ENCODE measurements around the gene KIF16B. TPM values are rescaled to one million over a fixed set of nuclear protein-coding genes. Genes with fewer than 3 reads are reported as not detected.
A peak's percentile ranks its signal among the peaks of the same experiment; 100 is the strongest.

Gene KIF16B
- total RNA-seq, 6 experiments from 2014 or later = 8.4 to 15.9 (median 11.7) TPM

GRCh38 chr20:16537025-16537665, 36.1 kb downstream of the KIF16B start:
- 68% methylated on average over 4 of the region's 4 CpGs for WGBS (ENCODE audit: insufficient coverage, low coverage, low lambda C conversion rate, missing lambda C conversion rate)
- DNase-seq = no peak
- ATAC-seq = no peak
- Histone ChIP-seq H3K27me3 (no peaks in the 10 kb centered on the region), H3K9me3 (no peaks in the 10 kb centered on the region), H3K27ac (no peak overlapping the region), H3K36me3 (no peaks in the 10 kb centered on the region), H3K4me3 (no peak overlapping the region), H3K4me1 (peaks cover 0 to 15% (median 8%) of the 10 kb centered on the region in 4 donors)
- TF ChIP-seq, protein P1, sequence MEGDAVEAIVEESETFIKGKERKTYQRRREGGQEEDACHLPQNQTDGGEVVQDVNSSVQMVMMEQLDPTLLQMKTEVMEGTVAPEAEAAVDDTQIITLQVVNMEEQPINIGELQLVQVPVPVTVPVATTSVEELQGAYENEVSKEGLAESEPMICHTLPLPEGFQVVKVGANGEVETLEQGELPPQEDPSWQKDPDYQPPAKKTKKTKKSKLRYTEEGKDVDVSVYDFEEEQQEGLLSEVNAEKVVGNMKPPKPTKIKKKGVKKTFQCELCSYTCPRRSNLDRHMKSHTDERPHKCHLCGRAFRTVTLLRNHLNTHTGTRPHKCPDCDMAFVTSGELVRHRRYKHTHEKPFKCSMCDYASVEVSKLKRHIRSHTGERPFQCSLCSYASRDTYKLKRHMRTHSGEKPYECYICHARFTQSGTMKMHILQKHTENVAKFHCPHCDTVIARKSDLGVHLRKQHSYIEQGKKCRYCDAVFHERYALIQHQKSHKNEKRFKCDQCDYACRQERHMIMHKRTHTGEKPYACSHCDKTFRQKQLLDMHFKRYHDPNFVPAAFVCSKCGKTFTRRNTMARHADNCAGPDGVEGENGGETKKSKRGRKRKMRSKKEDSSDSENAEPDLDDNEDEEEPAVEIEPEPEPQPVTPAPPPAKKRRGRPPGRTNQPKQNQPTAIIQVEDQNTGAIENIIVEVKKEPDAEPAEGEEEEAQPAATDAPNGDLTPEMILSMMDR (IDR thresholded peaks at IDR 0.05) = no peak
- intact Hi-C loops (cut with DNase I) = no loop called here

GRCh38 chr20:16535277-16535676, 38.0 kb downstream of the KIF16B start:
- Histone ChIP-seq H3K27ac (no peak overlapping the region), H3K36me3 (no peaks in the 10 kb centered on the region), H3K4me3 (no peak overlapping the region), H3K9me3 (no peaks in the 10 kb centered on the region), H3K4me1 (peaks cover 0 to under 1% (median 0%) of the 10 kb centered on the region in 4 donors), H3K27me3 (no peaks in the 10 kb centered on the region)
- DNase-seq (no peak), ATAC-seq (no peak)
- TF ChIP-seq POLR2A (IDR thresholded peaks at IDR 0.05) = no peak
- TF ChIP-seq, protein P1 (IDR thresholded peaks at IDR 0.05) = no peak
- intact Hi-C loops (cut with DNase I) = no loop called here
- 74% methylated on average over 2 of the region's 2 CpGs for WGBS (ENCODE audit: insufficient coverage, low coverage, low lambda C conversion rate, missing lambda C conversion rate)

- H3K9me3 ChIP-seq = no peaks in the 10 kb centered on the region
- 88% methylated on average over 1 of the region's 1 CpG for WGBS (ENCODE audit: insufficient coverage, low coverage, low lambda C conversion rate, missing lambda C conversion rate)
- intact Hi-C loops (cut with DNase I) = no loop called here
- no peaks in the 10 kb centered on the region for H3K36me3 ChIP-seq
- ATAC-seq = peak in 2 of 4 donors; percentile 55 to 60
- H3K27ac ChIP-seq = no peak overlapping the region
- H3K4me3 ChIP-seq = no peak overlapping the region
- DNase-seq = no peak
- H3K27me3 ChIP-seq = no peaks in the 10 kb centered on the region
- TF ChIP-seq, protein P1 (IDR thresholded peaks at IDR 0.05) = no peak
- TF ChIP-seq POLR2A (IDR thresholded peaks at IDR 0.05) = no peak
- H3K4me1 ChIP-seq = no peaks in the 10 kb centered on the region
Observed at GRCh38 chr20:16533502-16533901, 39.7 kb downstream of the KIF16B start.

- DNase-seq = no peak
- H3K36me3 ChIP-seq = no peaks in the 10 kb centered on the region
- H3K27ac ChIP-seq = no peak overlapping the region
- H3K4me1 ChIP-seq = peaks cover 0 to 8% (median 0%) of the 10 kb centered on the region in 4 donors
- no peaks in the 10 kb centered on the region for H3K9me3 ChIP-seq
- intact Hi-C loops (cut with DNase I) = no loop called here
- H3K27me3 ChIP-seq = no peaks in the 10 kb centered on the region
- no peak for ATAC-seq
- 95% methylated on average over 8 of the region's 8 CpGs for WGBS (ENCODE audit: insufficient coverage, low coverage, low lambda C conversion rate, missing lambda C conversion rate)
- H3K4me3 ChIP-seq = no peak overlapping the region
- TF ChIP-seq POLR2A (IDR thresholded peaks at IDR 0.05) = no peak
- TF ChIP-seq, protein P1 (IDR thresholded peaks at IDR 0.05) = no peak
Observed at GRCh38 chr20:16531485-16531884, 41.8 kb downstream of the KIF16B start.
